ENCODE results near the gene CTNND2.

Gene CTNND2

DNA sequence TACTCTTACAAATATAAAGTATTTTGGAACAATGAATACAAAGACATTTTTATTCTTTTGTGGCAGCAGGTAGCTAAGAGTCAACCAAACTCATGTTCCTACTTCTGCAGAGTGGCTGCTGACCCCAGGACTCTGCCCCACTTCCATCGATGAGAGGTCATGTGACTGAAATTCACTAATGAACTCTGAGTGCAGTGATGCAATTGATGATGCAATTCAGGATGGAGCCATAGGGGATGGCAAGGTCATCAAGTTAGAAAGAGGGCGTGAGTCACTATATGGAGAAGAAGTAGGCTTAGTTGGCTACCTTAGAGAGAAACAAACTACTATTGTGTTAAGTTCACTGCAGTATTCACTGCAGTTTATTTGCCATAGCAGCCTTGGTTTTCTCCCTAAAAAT lies 340.4 kb downstream of the CTNND2 start:
- no peak for DNase-seq (ENCODE audit: low read depth)

DNA sequence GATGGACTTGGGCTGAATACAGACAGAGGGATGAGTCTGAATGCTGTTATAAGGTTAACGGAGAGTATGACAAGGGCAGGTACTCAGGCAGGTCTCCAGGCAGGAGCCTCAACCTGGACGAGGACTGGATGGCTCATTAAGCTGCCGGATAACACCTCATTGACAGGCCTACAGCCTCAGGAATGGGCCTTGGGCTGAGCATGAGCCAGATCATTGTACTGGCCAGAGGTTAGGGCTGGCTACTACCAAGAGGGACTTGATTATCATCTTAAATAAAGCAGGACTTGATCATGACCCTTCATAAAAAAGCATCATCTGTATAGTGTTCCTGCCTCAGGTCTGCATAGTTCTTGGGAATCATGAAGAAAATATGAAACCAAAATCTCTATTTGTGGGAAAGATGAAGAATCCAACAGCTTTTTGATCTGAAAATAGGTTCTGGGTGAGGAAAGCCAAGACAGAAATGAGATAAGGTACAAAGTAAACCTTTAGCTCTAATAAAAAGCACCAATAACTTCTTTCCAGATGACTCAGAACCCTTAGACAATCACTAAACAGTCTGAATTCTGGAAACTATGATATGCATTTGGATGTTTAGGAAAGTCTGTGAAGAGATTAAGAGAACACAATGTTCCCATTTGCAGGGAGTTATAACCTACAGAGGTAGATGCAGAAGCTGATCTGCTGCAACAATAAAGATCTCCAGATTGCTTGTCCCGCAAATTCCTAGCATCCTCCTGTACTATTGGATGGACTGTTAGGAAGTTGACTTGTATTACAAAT lies 343.1 kb downstream of the CTNND2 start:
- H3K4me3 ChIP-seq (ENCODE audit: low read depth, low read length): no peak overlapping the region
- peak; percentile 51 for DNase-seq (ENCODE audit: low read depth)
- TF ChIP-seq, protein P1, sequence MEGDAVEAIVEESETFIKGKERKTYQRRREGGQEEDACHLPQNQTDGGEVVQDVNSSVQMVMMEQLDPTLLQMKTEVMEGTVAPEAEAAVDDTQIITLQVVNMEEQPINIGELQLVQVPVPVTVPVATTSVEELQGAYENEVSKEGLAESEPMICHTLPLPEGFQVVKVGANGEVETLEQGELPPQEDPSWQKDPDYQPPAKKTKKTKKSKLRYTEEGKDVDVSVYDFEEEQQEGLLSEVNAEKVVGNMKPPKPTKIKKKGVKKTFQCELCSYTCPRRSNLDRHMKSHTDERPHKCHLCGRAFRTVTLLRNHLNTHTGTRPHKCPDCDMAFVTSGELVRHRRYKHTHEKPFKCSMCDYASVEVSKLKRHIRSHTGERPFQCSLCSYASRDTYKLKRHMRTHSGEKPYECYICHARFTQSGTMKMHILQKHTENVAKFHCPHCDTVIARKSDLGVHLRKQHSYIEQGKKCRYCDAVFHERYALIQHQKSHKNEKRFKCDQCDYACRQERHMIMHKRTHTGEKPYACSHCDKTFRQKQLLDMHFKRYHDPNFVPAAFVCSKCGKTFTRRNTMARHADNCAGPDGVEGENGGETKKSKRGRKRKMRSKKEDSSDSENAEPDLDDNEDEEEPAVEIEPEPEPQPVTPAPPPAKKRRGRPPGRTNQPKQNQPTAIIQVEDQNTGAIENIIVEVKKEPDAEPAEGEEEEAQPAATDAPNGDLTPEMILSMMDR (IDR thresholded peaks at IDR 0.05; ENCODE audit: control insufficient read depth, extremely low read depth, insufficient read depth): no peak

More for the DNA sequence above, 340.4 kb downstream of the CTNND2 start:
- TF ChIP-seq, protein P1 (IDR thresholded peaks at IDR 0.05; ENCODE audit: control insufficient read depth, extremely low read depth, insufficient read depth): no peak
- no peak overlapping the region for H3K4me3 ChIP-seq (ENCODE audit: low read depth, low read length)

DNA sequence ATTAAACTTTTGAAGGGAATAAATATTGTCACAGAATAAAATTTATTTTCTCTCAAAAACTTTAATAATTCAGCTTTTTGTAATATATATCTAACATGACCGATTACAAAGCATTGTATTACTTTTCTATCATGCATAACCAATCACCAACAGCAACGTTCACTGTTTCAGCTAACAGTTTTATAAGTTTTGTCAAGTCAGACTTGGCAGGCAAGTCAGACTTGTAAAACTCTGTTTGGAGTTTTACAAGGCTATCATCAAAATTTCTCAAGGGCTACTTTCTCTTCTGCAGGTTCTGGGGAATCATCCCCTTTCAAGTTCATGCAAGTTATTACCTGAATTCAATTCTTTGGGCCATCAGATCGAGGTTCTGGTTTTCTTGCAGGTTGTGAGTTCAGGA lies 347.2 kb downstream of the CTNND2 start:
- DNase-seq (ENCODE audit: low read depth): peak; percentile 46

DNA sequence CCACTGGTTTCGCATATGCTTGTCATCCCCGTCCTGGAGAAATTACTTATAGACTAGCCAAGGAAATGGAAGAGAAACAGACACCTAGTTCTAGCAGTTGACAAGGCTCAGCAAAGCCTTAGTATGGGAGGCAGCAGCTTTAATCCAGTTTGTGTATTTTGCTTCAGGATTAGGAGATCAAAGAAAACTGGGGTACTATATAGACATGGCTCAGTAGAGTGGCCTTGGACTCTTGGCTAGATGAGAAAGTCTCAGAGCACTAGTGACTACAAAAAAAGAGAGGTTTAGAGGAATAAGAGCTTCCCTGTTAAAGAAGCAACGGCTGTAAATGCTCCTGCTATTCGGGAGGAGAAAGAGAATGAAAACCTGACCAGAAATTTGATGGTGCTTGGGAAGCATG lies 349.1 kb downstream of the CTNND2 start:
- no peak for DNase-seq (ENCODE audit: low read depth)
- TF ChIP-seq, protein P1 (IDR thresholded peaks at IDR 0.05; ENCODE audit: control insufficient read depth, extremely low read depth, insufficient read depth): no peak
- no peak overlapping the region for H3K4me3 ChIP-seq (ENCODE audit: low read depth, low read length)

More for the DNA sequence above, 347.2 kb downstream of the CTNND2 start:
- H3K4me3 ChIP-seq (ENCODE audit: low read depth, low read length): no peak overlapping the region
- TF ChIP-seq, protein P1 (IDR thresholded peaks at IDR 0.05; ENCODE audit: control insufficient read depth, extremely low read depth, insufficient read depth): no peak

DNA sequence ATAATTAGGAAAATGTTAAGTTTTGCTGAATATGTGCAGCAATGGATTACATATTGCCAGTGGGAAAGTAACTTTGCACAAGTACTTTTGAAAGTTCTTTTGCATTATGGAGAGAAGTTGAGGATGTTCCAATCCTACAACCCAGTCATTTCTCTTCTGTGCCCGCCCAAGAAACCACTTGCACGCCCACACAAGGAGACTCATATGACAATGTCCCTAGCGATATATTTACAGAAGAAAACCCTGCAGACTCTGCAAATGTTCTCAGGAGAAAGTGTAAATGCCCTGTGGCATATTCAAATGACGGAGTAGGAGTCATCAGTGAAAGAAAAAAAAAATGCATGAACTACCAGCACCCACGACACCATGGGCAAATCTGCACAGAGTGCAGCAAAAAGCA lies 356.5 kb downstream of the CTNND2 start:
- TF ChIP-seq, protein P1 (IDR thresholded peaks at IDR 0.05; ENCODE audit: control insufficient read depth, extremely low read depth, insufficient read depth): no peak
- no peak overlapping the region for H3K4me3 ChIP-seq (ENCODE audit: low read depth, low read length)

DNA sequence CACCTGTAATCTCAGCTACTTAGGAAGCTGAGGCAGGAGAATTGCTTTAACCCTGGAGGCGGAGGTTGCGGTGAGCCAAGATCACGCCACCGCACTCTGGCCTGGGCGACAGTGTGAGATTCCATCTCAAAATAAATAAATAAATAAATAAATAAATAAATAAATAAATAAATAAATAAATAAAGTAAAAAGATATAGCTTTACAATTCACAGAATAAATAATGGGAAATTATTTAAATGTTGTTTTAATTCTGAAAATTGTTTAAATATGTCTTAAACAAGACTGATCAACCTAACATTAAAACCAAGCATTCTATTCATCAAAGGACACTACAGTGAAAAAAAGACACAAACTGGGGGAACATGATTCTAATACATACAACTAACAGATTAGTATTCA lies 357.1 kb downstream of the CTNND2 start:
- TF ChIP-seq, protein P1 (IDR thresholded peaks at IDR 0.05; ENCODE audit: control insufficient read depth, extremely low read depth, insufficient read depth): no peak
- no peak for DNase-seq (ENCODE audit: low read depth)

More for the DNA sequence above, 356.5 kb downstream of the CTNND2 start:
- DNase-seq (ENCODE audit: low read depth): no peak

DNA sequence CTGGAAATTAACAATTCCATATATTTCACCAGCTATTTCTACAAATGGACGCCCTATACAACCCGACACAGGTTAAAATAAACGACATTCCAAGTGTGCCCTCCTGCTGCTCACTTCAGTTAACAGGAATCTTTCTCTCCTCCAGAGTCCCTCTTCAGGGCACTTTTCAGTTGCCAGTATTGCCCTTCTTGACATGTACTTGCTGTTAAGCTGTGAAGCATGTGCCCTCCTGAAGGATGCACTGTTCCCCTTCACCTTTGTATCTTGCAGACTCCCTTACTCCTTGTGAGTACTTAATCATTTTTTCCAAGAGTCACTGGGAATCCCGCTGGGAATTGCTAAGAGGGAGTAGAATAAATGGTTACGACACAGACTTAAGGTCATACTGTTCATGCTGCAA lies 364.1 kb downstream of the CTNND2 start:
- no peak for DNase-seq (ENCODE audit: low read depth)
- no peak overlapping the region for H3K4me3 ChIP-seq (ENCODE audit: low read depth, low read length)
- TF ChIP-seq, protein P1 (IDR thresholded peaks at IDR 0.05; ENCODE audit: control insufficient read depth, extremely low read depth, insufficient read depth): no peak

More for the DNA sequence above, 357.1 kb downstream of the CTNND2 start:
- no peak overlapping the region for H3K4me3 ChIP-seq (ENCODE audit: low read depth, low read length)

Data from LNCaP clone FGC (cell line).